Measurements from ENCODE around the gene SHC3.

DNA sequence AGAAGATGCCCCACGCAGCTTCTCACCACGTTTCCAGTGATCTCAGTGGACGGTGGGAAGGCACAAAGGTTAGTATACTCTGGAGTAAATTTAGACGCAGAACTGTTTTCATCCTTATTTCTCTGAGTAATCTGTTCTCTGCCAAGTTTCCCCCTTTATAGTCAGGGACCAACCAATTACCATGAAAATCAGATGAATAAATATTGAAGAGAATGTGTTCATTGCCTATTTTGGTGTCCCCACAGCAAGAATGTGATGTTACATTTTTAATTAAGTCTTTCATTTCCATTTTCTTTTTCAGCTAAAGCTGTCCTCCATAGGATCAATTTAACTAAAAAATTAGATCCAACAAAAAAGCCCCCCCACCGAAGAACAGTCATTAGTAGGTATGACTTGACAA lies 146.0 kb downstream of the SHC3 start:
- TF ChIP-seq, protein P1, sequence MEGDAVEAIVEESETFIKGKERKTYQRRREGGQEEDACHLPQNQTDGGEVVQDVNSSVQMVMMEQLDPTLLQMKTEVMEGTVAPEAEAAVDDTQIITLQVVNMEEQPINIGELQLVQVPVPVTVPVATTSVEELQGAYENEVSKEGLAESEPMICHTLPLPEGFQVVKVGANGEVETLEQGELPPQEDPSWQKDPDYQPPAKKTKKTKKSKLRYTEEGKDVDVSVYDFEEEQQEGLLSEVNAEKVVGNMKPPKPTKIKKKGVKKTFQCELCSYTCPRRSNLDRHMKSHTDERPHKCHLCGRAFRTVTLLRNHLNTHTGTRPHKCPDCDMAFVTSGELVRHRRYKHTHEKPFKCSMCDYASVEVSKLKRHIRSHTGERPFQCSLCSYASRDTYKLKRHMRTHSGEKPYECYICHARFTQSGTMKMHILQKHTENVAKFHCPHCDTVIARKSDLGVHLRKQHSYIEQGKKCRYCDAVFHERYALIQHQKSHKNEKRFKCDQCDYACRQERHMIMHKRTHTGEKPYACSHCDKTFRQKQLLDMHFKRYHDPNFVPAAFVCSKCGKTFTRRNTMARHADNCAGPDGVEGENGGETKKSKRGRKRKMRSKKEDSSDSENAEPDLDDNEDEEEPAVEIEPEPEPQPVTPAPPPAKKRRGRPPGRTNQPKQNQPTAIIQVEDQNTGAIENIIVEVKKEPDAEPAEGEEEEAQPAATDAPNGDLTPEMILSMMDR (conservative IDR thresholded peaks at IDR 0.05 in 1 of 2, IDR thresholded peaks at IDR 0.05 in 1 of 2; ENCODE audit: extremely low read depth in 1 of 2, insufficient read depth in 1 of 2, low read depth in 1 of 2, low read length in 2 of 2) = no peak
- TF ChIP-seq EZH2 (IDR thresholded peaks at IDR 0.05; ENCODE audit: borderline replicate concordance, low read length) = no peak

Measured in mammary epithelial cell (primary cell).